Upper lobe of right lung (tissue), 1 donor: Measurements from ENCODE around the gene PLEK. TPM values are rescaled to one million over a fixed set of nuclear protein-coding genes. Genes with fewer than 3 reads are reported as not detected.

Experiments used
- ATAC-seq: fragments of 200-7000 bp; cut with Tn5 transposase; one replicate; pipeline ENCODE4 v1.9.1; 2020; ENCODE audit warnings: mild to moderate bottlenecking, moderate library complexity
- DNase-seq: peaks from one replicate; pipeline ENCODE4 v3.0.0-alpha.2; 2020
- H3K27ac ChIP-seq: fragments of 200-600 bp; one replicate; pipeline ENCODE4 v1.8.0; 2022
- H3K27me3 ChIP-seq: fragments of 200-600 bp; one replicate; pipeline ENCODE4 v1.8.0; 2022; ENCODE audit warnings: mild to moderate bottlenecking
- H3K36me3 ChIP-seq: fragments of 200-600 bp; one replicate; pipeline ENCODE4 v1.8.0; 2022
- H3K4me1 ChIP-seq: fragments of 200-600 bp; one replicate; pipeline ENCODE4 v1.8.0; 2022
- H3K4me3 ChIP-seq: fragments of 200-600 bp; one replicate; pipeline ENCODE4 v1.8.0; 2022; ENCODE audit warnings: mild to moderate bottlenecking
- H3K9me3 ChIP-seq: fragments of 200-600 bp; one replicate; pipeline ENCODE4 v1.8.0; 2022
- intact Hi-C: fragments of 100-400 bp; cut with DNase I; formaldehyde crosslinking; loops from one replicate; pipeline ENCODE4 v1.11.0; 2022
- total RNA-seq: library from RNA; stranded (reverse); fragmentation: NEBNext Ultra II Directional; extraction: Animal tissue kit (Norgen Biotek cat#: 25700); gene quantifications from one replicate; pipeline ENCODE4 v1.2.1, GENCODE V29; 2021
- TF ChIP-seq, protein P1 (sequence below): fragments of 200-600 bp; IDR thresholded peaks from one replicate; pipeline ENCODE4 v1.8.0; 2022; ENCODE audit warnings: antibody characterized with exemption
- donor health status: DM: no; HTN: yes; CAD: no; lungs with severe emphysema.

The PLEK gene
- total RNA-seq, 1 donor from 2014 or later = 32.9 TPM

DNA sequence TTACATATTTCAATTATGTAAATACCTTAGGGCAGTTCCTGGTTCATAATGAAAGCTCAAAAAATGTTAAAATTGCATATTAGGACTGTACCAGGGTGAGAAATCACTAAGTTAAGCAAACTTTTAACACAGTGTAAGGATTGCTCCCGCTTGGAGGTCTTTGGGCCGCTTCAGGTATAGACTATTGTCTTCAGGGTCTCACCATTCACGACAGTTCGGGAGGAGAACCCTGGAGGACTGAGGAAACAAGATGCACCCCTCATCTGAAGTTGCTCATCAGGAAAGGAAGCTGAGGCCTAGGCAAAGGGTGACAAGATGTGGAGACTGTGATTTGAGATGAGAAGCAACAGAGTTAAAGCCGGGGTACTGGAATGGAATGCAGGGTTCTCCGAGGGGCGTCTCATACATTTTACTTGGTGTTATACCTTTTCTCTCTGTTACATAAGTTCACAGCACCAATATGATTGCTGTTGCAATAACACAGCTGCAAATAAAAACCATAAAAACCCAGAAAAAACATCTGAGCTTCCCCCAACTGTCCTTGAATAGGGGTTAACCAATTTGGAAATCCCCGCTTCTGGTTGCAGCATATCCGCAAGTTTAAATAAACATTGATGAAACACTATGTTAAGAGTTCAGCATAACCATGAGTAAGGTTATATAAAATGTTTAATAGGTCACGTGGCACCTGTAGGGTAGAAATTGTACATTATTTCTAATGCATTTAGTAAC lies 61.9 kb downstream of the PLEK start:
- Histone ChIP-seq H3K36me3 (no peaks in the 10 kb centered on the region), H3K27me3 (no peaks in the 10 kb centered on the region), H3K4me1 (peaks cover 21% of the 10 kb centered on the region), H3K9me3 (no peaks in the 10 kb centered on the region), H3K27ac (no peak overlapping the region), H3K4me3 (no peak overlapping the region)
- ATAC-seq (peak; percentile 42), DNase-seq (no peak)
- intact Hi-C loops = no loop called here
- TF ChIP-seq, protein P1, sequence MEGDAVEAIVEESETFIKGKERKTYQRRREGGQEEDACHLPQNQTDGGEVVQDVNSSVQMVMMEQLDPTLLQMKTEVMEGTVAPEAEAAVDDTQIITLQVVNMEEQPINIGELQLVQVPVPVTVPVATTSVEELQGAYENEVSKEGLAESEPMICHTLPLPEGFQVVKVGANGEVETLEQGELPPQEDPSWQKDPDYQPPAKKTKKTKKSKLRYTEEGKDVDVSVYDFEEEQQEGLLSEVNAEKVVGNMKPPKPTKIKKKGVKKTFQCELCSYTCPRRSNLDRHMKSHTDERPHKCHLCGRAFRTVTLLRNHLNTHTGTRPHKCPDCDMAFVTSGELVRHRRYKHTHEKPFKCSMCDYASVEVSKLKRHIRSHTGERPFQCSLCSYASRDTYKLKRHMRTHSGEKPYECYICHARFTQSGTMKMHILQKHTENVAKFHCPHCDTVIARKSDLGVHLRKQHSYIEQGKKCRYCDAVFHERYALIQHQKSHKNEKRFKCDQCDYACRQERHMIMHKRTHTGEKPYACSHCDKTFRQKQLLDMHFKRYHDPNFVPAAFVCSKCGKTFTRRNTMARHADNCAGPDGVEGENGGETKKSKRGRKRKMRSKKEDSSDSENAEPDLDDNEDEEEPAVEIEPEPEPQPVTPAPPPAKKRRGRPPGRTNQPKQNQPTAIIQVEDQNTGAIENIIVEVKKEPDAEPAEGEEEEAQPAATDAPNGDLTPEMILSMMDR = no peak

DNA sequence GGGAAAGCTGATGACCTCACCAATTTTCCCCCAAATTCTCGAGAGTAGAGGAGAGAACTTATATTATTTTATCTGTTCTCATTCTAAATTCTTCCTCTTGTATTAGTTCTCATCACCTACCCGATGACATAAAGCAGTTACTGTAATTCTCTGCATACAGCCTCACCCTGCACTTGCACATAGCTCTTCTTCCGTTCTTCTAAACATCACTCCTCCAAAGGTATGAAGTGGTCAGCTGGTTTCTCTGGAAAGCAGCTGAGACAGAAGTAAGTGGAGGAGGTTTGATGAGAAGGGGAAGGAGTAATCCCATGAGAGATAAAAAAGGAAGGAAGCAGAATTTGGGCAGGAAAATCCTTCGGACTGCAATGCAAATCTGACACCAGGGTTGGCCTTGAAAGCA lies 63.0 kb downstream of the PLEK start:
- Histone ChIP-seq H3K4me3 (no peak overlapping the region), H3K36me3 (no peaks in the 10 kb centered on the region), H3K27ac (no peak overlapping the region), H3K9me3 (no peaks in the 10 kb centered on the region), H3K27me3 (no peaks in the 10 kb centered on the region), H3K4me1 (peaks cover 21% of the 10 kb centered on the region)
- ATAC-seq (no peak), DNase-seq (no peak)
- TF ChIP-seq, protein P1 = no peak
- intact Hi-C loops = no loop called here

DNA sequence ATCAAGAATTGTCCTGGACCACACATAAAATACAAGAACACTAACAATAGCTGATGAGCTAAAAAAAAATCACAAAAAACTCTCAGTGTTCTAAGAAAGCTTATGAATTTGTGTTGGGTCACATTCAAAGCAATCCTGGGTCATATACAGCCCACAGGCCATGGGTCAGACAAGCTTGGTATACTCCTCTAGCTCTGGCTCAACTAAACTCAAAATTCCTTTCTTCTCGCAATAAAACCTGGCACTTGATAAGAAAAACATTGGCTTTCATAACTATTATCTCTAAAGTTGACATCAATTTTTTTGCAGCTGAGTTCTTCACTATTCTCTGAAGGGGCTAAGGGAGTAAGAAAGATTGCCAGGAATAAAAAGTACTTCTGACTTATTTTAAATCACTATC lies 63.7 kb downstream of the PLEK start:
- Histone ChIP-seq H3K9me3 (no peaks in the 10 kb centered on the region), H3K4me1 (peaks cover 21% of the 10 kb centered on the region), H3K36me3 (no peaks in the 10 kb centered on the region), H3K27ac (no peak overlapping the region), H3K4me3 (no peak overlapping the region), H3K27me3 (no peaks in the 10 kb centered on the region)
- ATAC-seq = no peak
- TF ChIP-seq, protein P1 = no peak
- no peak for DNase-seq
- intact Hi-C loops = no loop called here

DNA sequence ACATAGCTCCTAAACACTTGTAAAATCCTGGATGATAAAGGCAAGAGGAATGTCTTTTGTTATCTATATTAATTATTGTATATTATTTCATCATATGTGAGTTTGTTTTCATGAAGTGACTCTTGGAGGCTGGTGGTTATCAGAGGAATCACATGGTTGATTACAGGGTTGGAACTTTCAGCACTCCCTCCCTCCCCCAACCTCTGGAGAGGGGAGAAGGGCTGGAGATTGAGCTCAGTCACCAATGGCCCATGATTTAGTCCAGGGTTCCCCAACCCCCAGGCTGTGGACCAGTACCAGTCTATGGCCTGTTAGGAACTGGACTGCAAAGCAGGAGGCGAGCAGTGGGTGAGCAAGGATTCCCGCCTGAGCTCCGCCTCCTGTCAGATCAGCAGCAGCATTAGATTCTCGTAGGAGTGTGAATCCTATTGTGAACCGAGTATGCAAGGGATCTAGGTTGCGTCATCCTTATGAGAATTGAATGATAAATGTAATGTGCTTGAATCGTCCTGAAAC lies 64.3 kb downstream of the PLEK start:
- Histone ChIP-seq H3K4me1 (peaks cover 21% of the 10 kb centered on the region), H3K27ac (no peak overlapping the region), H3K27me3 (no peaks in the 10 kb centered on the region), H3K36me3 (no peaks in the 10 kb centered on the region), H3K9me3 (no peaks in the 10 kb centered on the region), H3K4me3 (no peak overlapping the region)
- intact Hi-C loops = no loop called here
- TF ChIP-seq, protein P1 = no peak
- no peak for ATAC-seq
- no peak for DNase-seq

DNA sequence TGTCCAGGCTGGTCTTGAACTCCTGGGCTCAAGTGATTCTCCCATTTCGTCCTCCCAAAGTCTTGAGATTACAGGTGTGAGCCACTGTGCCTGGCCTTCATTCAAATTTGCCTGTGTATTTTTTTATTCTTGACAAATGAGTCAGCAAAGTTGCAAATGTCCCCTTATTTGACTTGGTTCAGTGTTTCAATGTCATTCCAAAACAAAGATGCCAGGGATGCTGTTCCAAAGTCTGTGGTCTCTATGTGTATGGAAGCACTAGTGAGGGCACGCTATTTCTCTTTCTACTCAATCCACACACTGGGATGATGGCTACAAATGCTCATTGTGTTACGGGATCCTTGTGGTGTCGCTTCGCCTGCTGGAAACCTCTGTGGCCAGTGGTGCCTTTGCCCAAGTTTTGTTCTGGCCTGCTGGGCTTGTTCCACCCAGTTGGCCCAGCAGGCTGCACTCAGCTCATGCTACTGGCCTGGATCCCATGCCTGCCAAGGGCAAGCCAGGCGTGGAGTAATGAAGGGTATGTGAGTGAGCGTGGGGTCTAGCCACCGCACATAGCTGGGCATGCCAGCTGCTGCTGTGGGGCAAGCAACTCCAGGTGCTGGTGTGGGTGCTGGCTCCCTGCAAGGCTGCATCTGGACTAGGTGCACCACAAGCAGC lies 66.4 kb downstream of the PLEK start:
- no peak overlapping the region for H3K4me3 ChIP-seq
- H3K36me3 ChIP-seq = no peaks in the 10 kb centered on the region
- H3K27me3 ChIP-seq = no peaks in the 10 kb centered on the region
- H3K4me1 ChIP-seq = peaks cover 23% of the 10 kb centered on the region
- no peak overlapping the region for H3K27ac ChIP-seq
- TF ChIP-seq, protein P1 = no peak
- intact Hi-C loops = no loop called here
- no peak for ATAC-seq
- DNase-seq = no peak
- H3K9me3 ChIP-seq = no peaks in the 10 kb centered on the region
